Mucosa of rectum (tissue), 2 donors: ENCODE data around the gene LRRC72.
A peak's percentile ranks its signal among the peaks of the same experiment; 100 is the strongest.

ENCODE experiments used
- H3K27ac ChIP-seq, 2 donors: one replicate each; pipeline ENCODE4 v1.7.0; 2013; ENCODE audit warnings: inconsistent platforms in 2 of 2, low read depth in 2 of 2, low read length in 2 of 2
- H3K27me3 ChIP-seq, 2 donors: one replicate each; pipeline ENCODE4 v1.7.0; 2013; ENCODE audit warnings: low read length in 2 of 2; ENCODE audit not compliant: control insufficient read depth in 2 of 2, insufficient read depth in 2 of 2
- H3K36me3 ChIP-seq, 2 donors: one replicate each; pipeline ENCODE4 v1.7.0; 2013; ENCODE audit warnings: low read length in 2 of 2; ENCODE audit not compliant: control insufficient read depth in 2 of 2, insufficient read depth in 2 of 2
- H3K4me1 ChIP-seq, 2 donors: one replicate each; pipeline ENCODE4 v1.7.0; 2013; ENCODE audit warnings: low read length in 2 of 2, mild to moderate bottlenecking in 1 of 2; ENCODE audit not compliant: control insufficient read depth in 2 of 2, insufficient read depth in 2 of 2
- H3K4me3 ChIP-seq, 2 donors: one replicate each; pipeline ENCODE4 v1.7.0; 2013; ENCODE audit warnings: low read length in 2 of 2
- H3K9ac ChIP-seq, 2 donors: one replicate each; pipeline ENCODE4 v1.7.0; 2013; ENCODE audit warnings: low read length in 2 of 2, low read depth in 1 of 2, mild to moderate bottlenecking in 1 of 2
- H3K9me3 ChIP-seq, 2 donors: one replicate each; pipeline ENCODE4 v1.7.0; 2013; ENCODE audit warnings: low read length in 2 of 2; ENCODE audit not compliant: control insufficient read depth in 2 of 2
- donor health status: healthy.
- donor health status: Normal muscosa, but diverticular disease.

The LRRC72 gene

GRCh38 chr7:16550671-16551070 is 24.0 kb downstream of the LRRC72 start:
- no peaks in the 10 kb centered on the region for H3K4me1 ChIP-seq
- no peaks in the 10 kb centered on the region for H3K36me3 ChIP-seq
- H3K27ac ChIP-seq: no peak overlapping the region
- no peak overlapping the region for H3K4me3 ChIP-seq
- H3K9me3 ChIP-seq: no peaks in the 10 kb centered on the region
- no peaks in the 10 kb centered on the region for H3K27me3 ChIP-seq
- H3K9ac ChIP-seq: no peak overlapping the region

- Histone ChIP-seq H3K9me3 (no peaks in the 10 kb centered on the region), H3K27me3 (no peaks in the 10 kb centered on the region), H3K27ac (no peak overlapping the region), H3K4me3 (no peak overlapping the region), H3K4me1 (no peaks in the 10 kb centered on the region), H3K36me3 (no peaks in the 10 kb centered on the region), H3K9ac (no peak overlapping the region)
These were observed 28.1 kb downstream of the LRRC72 start for GRCh38 chr7:16554518-16555236.

DNA sequence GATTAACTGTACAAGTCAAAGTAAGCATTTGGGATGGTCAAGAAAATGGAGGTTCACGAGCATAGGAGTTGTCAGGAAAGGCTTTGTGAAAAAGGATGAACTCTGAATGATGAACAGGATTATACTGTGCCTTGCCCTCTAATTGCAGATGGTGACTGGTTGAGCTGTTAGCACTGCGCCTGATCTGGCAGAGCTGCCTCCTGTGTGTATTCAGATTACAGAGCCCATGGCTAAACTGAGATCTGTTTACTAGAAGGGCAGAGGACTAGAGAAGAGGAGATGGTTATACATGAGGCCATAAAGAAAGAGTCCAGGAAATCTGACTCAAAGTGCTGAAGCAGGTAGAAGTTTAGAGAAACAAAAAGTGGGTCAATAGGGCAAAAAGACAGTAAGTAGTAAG is 29.7 kb downstream of the LRRC72 start:
- H3K4me3 ChIP-seq: no peak overlapping the region
- no peaks in the 10 kb centered on the region for H3K4me1 ChIP-seq
- no peak overlapping the region for H3K27ac ChIP-seq
- H3K27me3 ChIP-seq: no peaks in the 10 kb centered on the region
- no peaks in the 10 kb centered on the region for H3K36me3 ChIP-seq
- no peaks in the 10 kb centered on the region for H3K9me3 ChIP-seq
- no peak overlapping the region for H3K9ac ChIP-seq

GRCh38 chr7:16558761-16559302 is 32.2 kb downstream of the LRRC72 start:
- no peaks in the 10 kb centered on the region for H3K27me3 ChIP-seq
- H3K4me1 ChIP-seq: no peaks in the 10 kb centered on the region
- no peak overlapping the region for H3K9ac ChIP-seq

GRCh38 chr7:16559497-16560179 is 33.0 kb downstream of the LRRC72 start:
- no peaks in the 10 kb centered on the region for H3K9me3 ChIP-seq

More at GRCh38 chr7:16558761-16559302, 32.2 kb downstream of the LRRC72 start:
- Histone ChIP-seq H3K27ac (no peak overlapping the region), H3K36me3 (no peaks in the 10 kb centered on the region), H3K4me3 (no peak overlapping the region), H3K9me3 (no peaks in the 10 kb centered on the region)

GRCh38 chr7:16561943-16562342 is 35.3 kb downstream of the LRRC72 start:
- H3K36me3 ChIP-seq: no peaks in the 10 kb centered on the region

More at GRCh38 chr7:16559497-16560179, 33.0 kb downstream of the LRRC72 start:
- Histone ChIP-seq H3K36me3 (no peaks in the 10 kb centered on the region), H3K27ac (no peak overlapping the region), H3K9ac (no peak overlapping the region), H3K4me3 (no peak overlapping the region), H3K27me3 (no peaks in the 10 kb centered on the region), H3K4me1 (no peaks in the 10 kb centered on the region)

GRCh38 chr7:16562456-16563220 is 36.0 kb downstream of the LRRC72 start:
- no peaks in the 10 kb centered on the region for H3K27me3 ChIP-seq

More at GRCh38 chr7:16561943-16562342, 35.3 kb downstream of the LRRC72 start:
- H3K27ac ChIP-seq: no peak overlapping the region
- H3K9me3 ChIP-seq: no peaks in the 10 kb centered on the region
- no peak overlapping the region for H3K4me3 ChIP-seq
- H3K9ac ChIP-seq: no peak overlapping the region
- H3K27me3 ChIP-seq: no peaks in the 10 kb centered on the region
- H3K4me1 ChIP-seq: no peaks in the 10 kb centered on the region

GRCh38 chr7:16563281-16564022 is 36.8 kb downstream of the LRRC72 start:
- H3K27ac ChIP-seq: no peak overlapping the region
- no peaks in the 10 kb centered on the region for H3K27me3 ChIP-seq
- no peaks in the 10 kb centered on the region for H3K36me3 ChIP-seq
- H3K9me3 ChIP-seq: no peaks in the 10 kb centered on the region
- H3K9ac ChIP-seq: no peak overlapping the region
- no peaks in the 10 kb centered on the region for H3K4me1 ChIP-seq
- H3K4me3 ChIP-seq: peak overlapping the region in 1 of 2 donors; percentile 16

More at GRCh38 chr7:16562456-16563220, 36.0 kb downstream of the LRRC72 start:
- Histone ChIP-seq H3K9ac (no peak overlapping the region), H3K9me3 (no peaks in the 10 kb centered on the region), H3K4me1 (no peaks in the 10 kb centered on the region), H3K4me3 (no peak overlapping the region), H3K27ac (no peak overlapping the region), H3K36me3 (no peaks in the 10 kb centered on the region)

- Histone ChIP-seq H3K27ac (no peak overlapping the region), H3K9ac (no peak overlapping the region), H3K27me3 (no peaks in the 10 kb centered on the region), H3K4me1 (no peaks in the 10 kb centered on the region), H3K4me3 (no peak overlapping the region), H3K36me3 (no peaks in the 10 kb centered on the region), H3K9me3 (no peaks in the 10 kb centered on the region)
These were observed 37.4 kb downstream of the LRRC72 start for GRCh38 chr7:16564023-16564380.
